ENCODE results near the gene SOBP. TPM values are rescaled to one million over a fixed set of nuclear protein-coding genes. Genes with fewer than 3 reads are reported as not detected.

SOBP gene
- total and polyA plus RNA-seq, 2 donors (not counting 3 experiments of a cell fraction or from before 2014, with no cell fraction given) = 0.35 to 6.6 TPM

- H3K27ac ChIP-seq (ENCODE audit: insufficient read depth, low read depth, low read length) = no peak overlapping the region
- no peaks in the 10 kb centered on the region for H3K9me1 ChIP-seq (replicated peaks; ENCODE audit: control insufficient read depth, extremely low read depth, insufficient read depth, low read length)
- H3K9me3 ChIP-seq (replicated peaks; ENCODE audit: control insufficient read depth, insufficient read depth, low read length) = no peaks in the 10 kb centered on the region
- DNase-seq (ENCODE audit: low read depth, low spot score) (no peak), FAIRE-seq (no peak)
- no TSS peak for BruUV-seq (replicated peaks)
- no peak overlapping the region for H2AFZ ChIP-seq (ENCODE audit: low read depth, low read length)
- dilution Hi-C loops (cut with MboI; ENCODE audit: extremely low pct_ligation_motif_present, low sequenced_read_pairs) (no loop called here), intact Hi-C loops (cut with micrococcal nuclease) (loop anchor here (5.0 kb wide), 1 partner anchor 362 kb away; no protein-coding TSS in a partner anchor)
- H3K9ac ChIP-seq (replicated peaks; ENCODE audit: extremely low read depth, insufficient read depth, low read length) = no peak overlapping the region
- H4K20me1 ChIP-seq (replicated peaks; ENCODE audit: control insufficient read depth, extremely low read depth, insufficient read depth, low read length) = no peaks in the 10 kb centered on the region
- no peak for TF ChIP-seq MYC (IDR thresholded peaks at IDR 0.05; ENCODE audit: low read depth, low read length)
- TF ChIP-seq GATA2 (IDR thresholded peaks at IDR 0.05; ENCODE audit: insufficient read depth, insufficient read length, low read depth, low read length) = no peak
- TF ChIP-seq CTCF (IDR thresholded peaks at IDR 0.05; ENCODE audit: extremely low read depth in 1 of 2, insufficient read depth in 1 of 2, low read depth in 1 of 2, low read length in 2 of 2) = no peak
- TF ChIP-seq POLR2AphosphoS5 (IDR thresholded peaks at IDR 0.05; ENCODE audit: insufficient read depth, low read depth, low read length) = no peak
- TF ChIP-seq POLR2A (IDR thresholded peaks at IDR 0.05; ENCODE audit: low read depth, low read length) = no peak
- TF ChIP-seq MAX (IDR thresholded peaks at IDR 0.05; ENCODE audit: insufficient read depth, insufficient read length) = no peak
- TF ChIP-seq JUN (IDR thresholded peaks at IDR 0.05; ENCODE audit: borderline replicate concordance, insufficient read depth, insufficient read length, low read depth) = no peak
- no peak for TF ChIP-seq FOS (IDR thresholded peaks at IDR 0.05; ENCODE audit: borderline replicate concordance, insufficient read depth, low read length)
- TF ChIP-seq EZH2 (IDR thresholded peaks at IDR 0.05; ENCODE audit: borderline replicate concordance, low read depth, low read length, severe bottlenecking) = no peak
- ChIA-PET POLR2A (no interaction called here), CTCF (interaction anchor here (0.6 to 3.3 kb wide), 5 partner anchors 169 to 1063 kb away, joined by 3 to 17 read pairs (median 3); no protein-coding TSS in a partner anchor)
- H3K4me1 ChIP-seq (ENCODE audit: control insufficient read depth, extremely low read depth, insufficient read depth, low read length) = no peaks in the 10 kb centered on the region
- H3K27me3 ChIP-seq (ENCODE audit: control insufficient read depth in 2 of 2, insufficient read depth in 2 of 2, low read length in 2 of 2) = peaks cover 11 to 17% of the 10 kb centered on the region in 2 experiments
- H3K4me2 ChIP-seq (ENCODE audit: insufficient read depth, low read length) = no peak overlapping the region
- H3K4me3 ChIP-seq (replicated peaks in 1 of 3; ENCODE audit: insufficient read depth in 1 of 3, low read depth in 1 of 3, low read length in 3 of 3) = no peak overlapping the region
- H3K79me2 ChIP-seq (ENCODE audit: control insufficient read depth, insufficient read depth, low read length) = no peaks in the 10 kb centered on the region
- no peaks in the 10 kb centered on the region for H3K36me3 ChIP-seq (ENCODE audit: control insufficient read depth in 2 of 2, extremely low read depth in 1 of 2, insufficient read depth in 2 of 2, low read length in 2 of 2)
These were observed 189.5 kb downstream of the SOBP start for GRCh38 chr6:107679457-107679856.
